Uterus (tissue), 4 donors: ENCODE results near the gene DXO. TPM values are rescaled to one million over a fixed set of nuclear protein-coding genes. Genes with fewer than 3 reads are reported as not detected.

Experiments
- DNase-seq, 2 donors: peaks; one replicate each; pipeline ENCODE4 v3.0.0-alpha.2; 2019 to 2020
- H3K27ac ChIP-seq, 2 donors: fragments of 200-600 bp; sonication (generic); 1 replicate in 1 of 2; 2 replicates in 1 of 2; pipeline ENCODE4 v1.5.1; 2016 to 2018
- H3K27me3 ChIP-seq, 2 donors: fragments of 200-600 bp; sonication (generic); one replicate each; pipeline ENCODE4 v1.5.1; 2018 to 2019; ENCODE audit warnings: control low read depth in 1 of 2
- H3K36me3 ChIP-seq, 2 donors: fragments of 200-600 bp; sonication (generic); one replicate each; pipeline ENCODE4 v1.5.1; 2019; ENCODE audit warnings: control low read depth in 1 of 2
- H3K4me1 ChIP-seq, 2 donors: fragments of 200-600 bp; sonication (generic); one replicate each; pipeline ENCODE4 v1.5.1; 2018 to 2019; ENCODE audit warnings: control low read depth in 1 of 2
- H3K4me3 ChIP-seq, 2 donors: fragments of 200-600 bp; sonication (generic); 1 replicate in 1 of 2; 2 replicates in 1 of 2; pipeline ENCODE4 v1.5.1; 2018 to 2019; ENCODE audit warnings: mild to moderate bottlenecking in 1 of 2
- H3K9me3 ChIP-seq, 2 donors: fragments of 200-600 bp; sonication (generic); one replicate each; pipeline ENCODE4 v1.5.1; 2019; ENCODE audit warnings: control low read depth in 1 of 2
- CTCF ChIP-seq, 4 experiments: fragments of 200-600 bp in 2 of 4; fragments of 450-650 bp in 2 of 4; sonication (generic) in 2 of 4; IDR thresholded peaks; one replicate each; pipeline ENCODE4 v1.5.1; 2016 to 2019; ENCODE audit warnings: antibody characterized with exemption in 4 of 4, mild to moderate bottlenecking in 2 of 4, moderate library complexity in 1 of 4
- POLR2A ChIP-seq, 2 donors: fragments of 450-650 bp; IDR thresholded peaks; one replicate each; pipeline ENCODE4 v1.6.1; 2016; ENCODE audit warnings: antibody characterized with exemption in 2 of 2, mild to moderate bottlenecking in 1 of 2, moderate library complexity in 1 of 2
- intact Hi-C: fragments of 100-400 bp; cut with DNase I; formaldehyde crosslinking; loops from one replicate; pipeline ENCODE4 v1.15.1; 2023; ENCODE audit warnings: low total_unique reads
- total RNA-seq, 4 donors: library from RNA; depleted of rRNA in 3 of 4; stranded (reverse); fragments of >200 nt in 3 of 4; gene quantifications; one replicate each; pipeline versions ENCODE4 v1.1.0 to v1.2.4, GENCODE V29; 2014 to 2023
- donor health status: DM: yes; HTN: yes; CAD: no.

The DXO gene
- total RNA-seq, 4 donors from 2014 or later: 10.0 to 36.6 (median 14.7) TPM

DNA sequence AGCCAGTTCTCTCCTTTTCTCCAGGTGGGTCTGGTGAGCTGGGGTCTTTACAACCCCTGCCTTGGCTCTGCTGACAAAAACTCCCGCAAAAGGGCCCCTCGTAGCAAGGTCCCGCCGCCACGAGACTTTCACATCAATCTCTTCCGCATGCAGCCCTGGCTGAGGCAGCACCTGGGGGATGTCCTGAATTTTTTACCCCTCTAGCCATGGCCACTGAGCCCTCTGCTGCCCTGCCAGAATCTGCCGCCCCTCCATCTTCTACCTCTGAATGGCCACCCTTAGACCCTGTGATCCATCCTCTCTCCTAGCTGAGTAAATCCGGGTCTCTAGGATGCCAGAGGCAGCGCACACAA, 26.8 kb downstream of the DXO start:
- Histone ChIP-seq H3K9me3 (no peaks in the 10 kb centered on the region), H3K4me1 (no peaks in the 10 kb centered on the region), H3K27ac (peak overlapping the region; percentile 84 to 87), H3K27me3 (no peaks in the 10 kb centered on the region), H3K4me3 (no peak overlapping the region), H3K36me3 (no peaks in the 10 kb centered on the region)
- TF ChIP-seq CTCF (IDR thresholded peaks at IDR 0.05): no peak
- no peak for TF ChIP-seq POLR2A (IDR thresholded peaks at IDR 0.05)
- no peak for DNase-seq
- intact Hi-C loops: no loop called here

- TF ChIP-seq CTCF (IDR thresholded peaks at IDR 0.05): no peak
- no peak for TF ChIP-seq POLR2A (IDR thresholded peaks at IDR 0.05)
- H3K27ac ChIP-seq: no peak overlapping the region
- H3K4me1 ChIP-seq: no peaks in the 10 kb centered on the region
- intact Hi-C loops: no loop called here
- no peak overlapping the region for H3K4me3 ChIP-seq
- DNase-seq: no peak
- H3K9me3 ChIP-seq: no peaks in the 10 kb centered on the region
- no peaks in the 10 kb centered on the region for H3K27me3 ChIP-seq
- no peaks in the 10 kb centered on the region for H3K36me3 ChIP-seq
Observed at GRCh38 chr6:31943742-31944141, 28.2 kb downstream of the DXO start.

- H3K4me1 ChIP-seq: no peaks in the 10 kb centered on the region
- no peaks in the 10 kb centered on the region for H3K27me3 ChIP-seq
- no peaks in the 10 kb centered on the region for H3K36me3 ChIP-seq
- TF ChIP-seq CTCF (IDR thresholded peaks at IDR 0.05) (no peak), POLR2A (IDR thresholded peaks at IDR 0.05) (no peak)
- no peak for DNase-seq
- H3K9me3 ChIP-seq: no peaks in the 10 kb centered on the region
- no peak overlapping the region for H3K27ac ChIP-seq
- intact Hi-C loops: no loop called here
- no peak overlapping the region for H3K4me3 ChIP-seq
Observed at GRCh38 chr6:31940256-31940664, 31.7 kb downstream of the DXO start.

- Histone ChIP-seq H3K9me3 (no peaks in the 10 kb centered on the region), H3K27ac (no peak overlapping the region), H3K27me3 (no peaks in the 10 kb centered on the region), H3K4me1 (no peaks in the 10 kb centered on the region), H3K36me3 (no peaks in the 10 kb centered on the region), H3K4me3 (no peak overlapping the region)
- DNase-seq: no peak
- TF ChIP-seq POLR2A (IDR thresholded peaks at IDR 0.05) (no peak), CTCF (IDR thresholded peaks at IDR 0.05) (no peak)
- intact Hi-C loops: no loop called here
Observed at GRCh38 chr6:31935823-31936222, 36.1 kb downstream of the DXO start.

DNA sequence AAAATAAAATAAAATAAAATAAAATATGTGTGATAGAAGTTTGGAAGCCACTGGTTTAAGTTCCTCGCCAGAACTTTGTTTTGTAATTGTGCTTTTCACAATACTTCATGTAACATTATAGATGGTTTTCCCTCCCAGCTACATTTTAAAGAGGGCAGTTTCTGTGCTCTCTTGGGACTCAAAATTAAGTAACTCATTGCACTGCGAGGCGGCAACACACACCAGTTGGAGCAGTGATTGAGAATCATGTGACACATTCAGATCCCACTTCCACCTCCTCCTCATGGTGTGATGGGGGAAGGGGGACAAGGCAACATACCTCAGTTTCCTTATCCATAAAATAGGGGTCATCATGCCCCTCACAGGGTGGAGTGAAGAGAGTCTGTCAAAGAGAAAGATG, 36.9 kb downstream of the DXO start:
- Histone ChIP-seq H3K4me3 (no peak overlapping the region), H3K27me3 (no peaks in the 10 kb centered on the region), H3K9me3 (no peaks in the 10 kb centered on the region), H3K36me3 (no peaks in the 10 kb centered on the region), H3K4me1 (no peaks in the 10 kb centered on the region), H3K27ac (no peak overlapping the region)
- no peak for DNase-seq
- TF ChIP-seq POLR2A (IDR thresholded peaks at IDR 0.05): no peak
- TF ChIP-seq CTCF (IDR thresholded peaks at IDR 0.05): no peak
- intact Hi-C loops: no loop called here
